ENCODE data around the gene GJB1. TPM values are rescaled to one million over a fixed set of nuclear protein-coding genes. Genes with fewer than 3 reads are reported as not detected.
A peak's percentile ranks its signal among the peaks of the same experiment; 100 is the strongest.
"Not testable (repeated sequence)": the region's sequence is repeated elsewhere in the genome, so short reads cannot be mapped to it uniquely, and the experiment has no call there.

GJB1 gene
- total RNA-seq, 2 donors from 2014 or later = not detected

GRCh38 chrX:71253253-71254091 lies 30.4 kb downstream of the GJB1 start:
- no peak for ATAC-seq
- peaks cover 0 to 3% of the 10 kb centered on the region in 2 donors for H3K27me3 Mint-ChIP-seq
- peaks cover 14 to 17% of the 10 kb centered on the region in 2 donors for H3K4me1 Mint-ChIP-seq (ENCODE audit: low read depth in 2 of 2)
- peak overlapping the region; percentile 94 for H3K4me3 Mint-ChIP-seq
- no peaks in the 10 kb centered on the region for H3K36me3 Mint-ChIP-seq
- H3K9me3 Mint-ChIP-seq = no peaks in the 10 kb centered on the region
- H3K27ac Mint-ChIP-seq = peak overlapping the region; percentile 79 to 85
- no peak for DNase-seq (ENCODE audit: low spot score)

DNA sequence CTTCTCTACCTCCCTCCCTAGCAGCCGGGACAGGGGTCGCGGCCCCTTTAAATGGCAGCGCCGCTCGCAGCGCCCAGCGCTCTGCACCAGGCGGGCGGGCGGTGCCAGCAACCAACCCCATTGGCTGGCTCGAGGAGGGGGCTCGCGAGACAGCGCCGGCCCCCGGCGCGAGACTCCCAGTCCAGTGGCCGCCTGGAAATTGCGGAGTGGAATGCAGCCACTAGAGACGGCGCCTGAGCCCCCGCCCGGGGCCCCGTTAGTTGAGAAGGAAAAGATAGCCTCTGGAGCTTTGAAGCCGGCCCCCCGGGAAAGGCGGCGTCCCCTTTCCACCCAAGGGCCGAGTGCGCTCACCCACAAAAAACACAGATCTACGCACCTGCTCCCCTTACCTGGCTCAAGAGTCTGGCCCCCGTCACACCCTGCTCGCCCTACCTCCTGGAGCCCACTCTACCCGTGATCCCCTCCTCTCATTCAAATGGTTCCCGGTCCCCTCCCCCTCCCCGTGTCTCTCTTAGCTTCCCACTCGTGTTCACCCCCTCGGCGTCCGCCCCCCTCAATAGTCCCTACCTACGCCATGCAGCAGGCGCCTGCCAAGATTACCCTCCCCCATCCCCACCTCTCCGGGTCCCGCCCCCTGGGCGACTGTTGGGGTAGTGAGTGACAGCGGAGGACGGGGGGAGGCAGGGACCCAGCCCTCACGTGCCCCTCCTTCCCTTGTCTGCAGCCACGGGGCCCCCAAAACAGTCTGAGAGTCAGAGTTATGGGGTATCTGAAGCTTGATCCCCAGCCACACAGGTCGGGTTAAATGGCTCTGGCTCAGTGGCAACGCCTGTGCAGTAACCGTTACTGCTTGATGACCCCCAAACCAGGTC lies 31.3 kb downstream of the GJB1 start, which contains the start of gene ZMYM3:
TSS of gene ZMYM3 (minus strand) at position 49 of the 872 bp plus-strand sequence. CDS start 885 bp downstream, outside the sequence.
- Mint-ChIP-seq H3K4me1 (ENCODE audit: low read depth in 2 of 2) (peaks cover 14 to 17% of the 10 kb centered on the region in 2 donors), H3K4me3 (peak within 1 kb of the TSS; percentile 94), H3K27me3 (peaks cover 0 to 3% of the 10 kb centered on the region in 2 donors), H3K9me3 (no peaks in the 10 kb centered on the region), H3K36me3 (no peaks in the 10 kb centered on the region), H3K27ac (peak within 1 kb of the TSS; percentile 79 to 85)
- ATAC-seq (peak; percentile 95), DNase-seq (ENCODE audit: low spot score) (peak; percentile 85)

- DNase-seq (ENCODE audit: low spot score) (no peak), ATAC-seq (no peak)
- Mint-ChIP-seq H3K9me3 (no peaks in the 10 kb centered on the region), H3K27me3 (peaks cover 0 to 3% of the 10 kb centered on the region in 2 donors), H3K4me3 (peak overlapping the region; percentile 94), H3K27ac (peak overlapping the region; percentile 79 to 85), H3K4me1 (ENCODE audit: low read depth in 2 of 2) (peaks cover 14 to 17% of the 10 kb centered on the region in 2 donors), H3K36me3 (no peaks in the 10 kb centered on the region)
Measured at GRCh38 chrX:71256051-71256450, 33.0 kb downstream of the GJB1 start.

DNA sequence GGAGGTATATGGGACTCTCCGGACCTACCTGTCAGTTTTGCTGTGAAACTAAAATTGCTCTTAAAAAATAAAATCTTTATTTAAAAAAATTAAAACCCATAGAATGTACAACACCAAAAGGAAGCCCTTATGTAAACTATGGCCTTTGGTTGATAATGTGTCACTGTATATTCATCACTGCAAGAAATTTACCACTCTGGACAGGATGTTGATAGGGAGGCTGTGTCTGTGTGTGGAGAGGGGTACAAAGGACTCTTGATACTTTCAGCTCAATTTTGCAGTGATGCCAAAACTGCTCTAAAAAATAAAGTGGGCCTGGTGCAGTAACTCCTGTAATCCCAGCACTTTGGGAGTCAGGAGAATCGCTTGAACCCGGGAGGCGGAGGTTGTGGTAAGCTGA lies 33.8 kb downstream of the GJB1 start:
- DNase-seq (ENCODE audit: low spot score) = no peak
- no peaks in the 10 kb centered on the region for H3K9me3 Mint-ChIP-seq
- H3K27me3 Mint-ChIP-seq = peaks cover 0 to 3% of the 10 kb centered on the region in 2 donors
- H3K27ac Mint-ChIP-seq = no peak overlapping the region
- H3K4me1 Mint-ChIP-seq (ENCODE audit: low read depth in 2 of 2) = peaks cover 13 to 16% of the 10 kb centered on the region in 2 donors
- no peaks in the 10 kb centered on the region for H3K36me3 Mint-ChIP-seq
- ATAC-seq = no peak
- H3K4me3 Mint-ChIP-seq = no peak overlapping the region

- H3K4me3 Mint-ChIP-seq; DNase-seq (ENCODE audit: low spot score); H3K27me3 Mint-ChIP-seq; H3K36me3 Mint-ChIP-seq; H3K9me3 Mint-ChIP-seq; H3K4me1 Mint-ChIP-seq (ENCODE audit: low read depth in 2 of 2); ATAC-seq; H3K27ac Mint-ChIP-seq: not testable (repeated sequence)
Measured at GRCh38 chrX:71268624-71269023, 45.6 kb downstream of the GJB1 start.

DNA sequence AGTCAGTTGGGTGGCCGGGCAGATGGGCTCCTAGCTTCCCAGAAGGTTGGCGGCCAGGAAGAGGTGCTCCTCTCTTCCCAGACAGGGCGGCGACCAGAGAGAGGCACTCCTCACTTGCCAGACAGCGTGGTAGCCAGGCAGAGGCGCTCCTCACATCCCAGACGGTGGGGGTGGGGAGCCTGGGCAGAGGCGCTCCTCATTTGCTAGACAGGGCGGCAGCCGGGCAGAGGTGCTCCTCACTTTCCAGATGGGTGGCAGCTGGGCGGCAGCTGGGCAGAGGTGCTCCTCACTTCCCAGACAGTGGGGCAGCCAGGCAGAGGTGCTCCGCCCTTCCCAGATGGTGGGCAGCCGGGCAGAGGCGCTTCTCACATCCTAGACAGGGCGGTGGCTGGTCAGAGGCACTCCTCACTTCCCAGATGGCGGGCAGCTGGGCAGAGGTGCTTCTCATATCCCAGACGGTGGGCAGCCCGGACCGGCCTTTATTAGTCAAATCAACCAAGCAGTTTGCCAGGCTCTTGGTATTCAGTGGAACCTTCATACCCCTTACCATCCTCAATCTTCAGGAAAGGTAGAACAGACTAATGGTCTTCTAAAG lies 46.9 kb downstream of the GJB1 start:
- no peak for ATAC-seq
- no peak overlapping the region for H3K27ac Mint-ChIP-seq

GRCh38 chrX:71272313-71272712 lies 49.3 kb downstream of the GJB1 start:
- not testable (repeated sequence) for DNase-seq (ENCODE audit: low spot score); H3K27ac Mint-ChIP-seq; H3K4me1 Mint-ChIP-seq (ENCODE audit: low read depth in 2 of 2); H3K4me3 Mint-ChIP-seq; H3K27me3 Mint-ChIP-seq; H3K9me3 Mint-ChIP-seq; H3K36me3 Mint-ChIP-seq; ATAC-seq

More for the DNA sequence above, 46.9 kb downstream of the GJB1 start:
- Mint-ChIP-seq H3K4me1 (ENCODE audit: low read depth in 2 of 2) (no peaks in the 10 kb centered on the region), H3K9me3 (no peaks in the 10 kb centered on the region), H3K36me3 (no peaks in the 10 kb centered on the region), H3K27me3 (no peaks in the 10 kb centered on the region), H3K4me3 (no peak overlapping the region)
- DNase-seq (ENCODE audit: low spot score) = no peak

Other genes starting within 250 kb of the GJB1 start
- 10 to 100 TPM; 43.3 to 51.8 TPM for gene SNX12, start 154.9 kb upstream of the GJB1 start, total RNA-seq
- gene FOXO4, start 127.4 kb upstream of the GJB1 start, total RNA-seq = 10 to 100 TPM; 10.0 to 20.6 TPM
- gene CXorf65, start 116.5 kb upstream of the GJB1 start, total RNA-seq = 10 to 100 TPM; 18.0 to 28.1 TPM
- 100 to 1,000 TPM; 241 to 512 TPM for gene IL2RG, start 111.6 kb upstream of the GJB1 start, total RNA-seq
- gene MED12, start 104.6 kb upstream of the GJB1 start, total RNA-seq = 10 to 100 TPM; 68.5 to 72.9 TPM
- gene NLGN3, start 78.4 kb upstream of the GJB1 start, total RNA-seq = 1 to 10 TPM in 1 of 2 donors, under 1 TPM in 1; 0.78 to 1.6 TPM
- gene ZMYM3, start 30.9 kb downstream of the GJB1 start, total RNA-seq = 10 to 100 TPM; 14.7 to 16.8 TPM
- gene NONO, start 60.4 kb downstream of the GJB1 start, total RNA-seq = 100 to 1,000 TPM; 403 to 406 TPM
- 10 to 100 TPM in 1 of 2 donors, 1 to 10 TPM in 1; 2.5 to 10.4 TPM for gene ITGB1BP2, start 78.5 kb downstream of the GJB1 start, total RNA-seq
- gene TAF1, start 143.1 kb downstream of the GJB1 start, total RNA-seq = 10 to 100 TPM; 35.6 to 62.2 TPM

Data from natural killer cell treated with Interleukin-12 subunit alpha and Interleukin-12 subunit beta and Interleukin-15 and Interleukin-18, amount 100 ng/mL, for 72 hours (primary cell).